Panc1 (cell line): ENCODE results near the gene SYTL5. TPM values are rescaled to one million over a fixed set of nuclear protein-coding genes. Genes with fewer than 3 reads are reported as not detected.

Source experiments
- ATAC-seq: fragments of 200-7000 bp; cut with Tn5 transposase; 2 replicates; pipeline ENCODE4 v1.9.1; 2020; ENCODE audit warnings: mild to moderate bottlenecking, moderate library complexity
- BruUV-seq: library from RNA; stranded (reverse); fragments of 400-500 nt; replicated peaks from 2 replicates; lab custom pipeline; 2021; lab: Mats Ljungman, UMichigan
- CTCF ChIA-PET: fragments of 300-600 bp; sonication (Branson Sonifier 250); formaldehyde crosslinking; loops from one replicate; lab custom pipeline; 2022; ENCODE audit warnings: antibody characterized with exemption; lab: Charles Lee
- POLR2A ChIA-PET: fragments of 300-600 bp; sonication (Branson Sonifier 250); formaldehyde crosslinking; loops from one replicate; lab custom pipeline; 2022; ENCODE audit warnings: antibody characterized with exemption; lab: Charles Lee
- DNase-seq: peaks from one replicate; pipeline ENCODE4 v3.0.0-alpha.2; 2010; ENCODE audit warnings: low read depth, low spot score
- H3K27ac ChIP-seq: 2 replicates; pipeline ENCODE4 v1.5.1; 2011; ENCODE audit warnings: mild to moderate bottlenecking, low read length, inconsistent platforms
- H3K27me3 ChIP-seq: fragments of 200-500 bp; sonication (Bioruptor generic); 2 replicates; pipeline ENCODE4 v1.6.0; 2014; ENCODE audit warnings: low read length, inconsistent platforms; ENCODE audit not compliant: control insufficient read depth, insufficient read depth
- H3K36me3 ChIP-seq: fragments of 200-500 bp; sonication (Bioruptor generic); 2 replicates; pipeline ENCODE4 v1.5.1; 2014; ENCODE audit warnings: inconsistent platforms, mild to moderate bottlenecking, low read length, moderate library complexity; ENCODE audit not compliant: control insufficient read depth, insufficient read depth
- H3K4me1 ChIP-seq: 2 replicates; pipeline ENCODE4 v1.5.1; 2011; ENCODE audit warnings: inconsistent platforms, mild to moderate bottlenecking, low read length, moderate library complexity; ENCODE audit not compliant: control insufficient read depth, insufficient read depth
- H3K4me3 ChIP-seq, 2 experiments: 2 replicates each; pipeline ENCODE4 v1.5.1; 2011 to 2012; ENCODE audit warnings: low read depth in 2 of 2, low read length in 2 of 2, mild to moderate bottlenecking in 2 of 2, inconsistent platforms in 1 of 2, moderate library complexity in 1 of 2
- H3K9me3 ChIP-seq: fragments of 200-500 bp; sonication (Bioruptor generic); 2 replicates; pipeline ENCODE4 v1.5.1; 2014; ENCODE audit warnings: low read depth, mild to moderate bottlenecking, inconsistent platforms, low read length, moderate library complexity; ENCODE audit not compliant: control insufficient read depth, insufficient read depth
- CTCF ChIP-seq: fragments of 450-650 bp; IDR thresholded peaks from 2 replicates; pipeline ENCODE4 v1.5.1; 2017; ENCODE audit warnings: mild to moderate bottlenecking
- POLR2AphosphoS5 ChIP-seq: IDR thresholded peaks from 2 replicates; pipeline ENCODE4 v1.6.1; 2012; ENCODE audit warnings: mild to moderate bottlenecking, low read depth, low read length, moderate library complexity
- REST ChIP-seq, 2 experiments: IDR thresholded peaks; 2 replicates each; pipeline ENCODE4 v1.6.1; 2011 to 2012; ENCODE audit warnings: low read depth in 2 of 2, control low read depth in 1 of 2, low read length in 1 of 2, mild to moderate bottlenecking in 1 of 2, moderate library complexity in 1 of 2; ENCODE audit not compliant: insufficient read depth in 1 of 2
- SIN3A ChIP-seq: IDR thresholded peaks from 2 replicates; pipeline ENCODE4 v1.6.1; 2012; ENCODE audit warnings: low read depth, mild to moderate bottlenecking, low read length, moderate library complexity, borderline replicate concordance; ENCODE audit not compliant: insufficient read depth
- TCF7L2 ChIP-seq: IDR thresholded peaks from 2 replicates; pipeline ENCODE4 v1.6.1; 2011; ENCODE audit warnings: mild to moderate bottlenecking, low read depth, low read length, inconsistent platforms
- in situ Hi-C: cut with HindIII; loops from 2 replicates; pipeline ENCODE4 v1.10.0; 2016; ENCODE audit warnings: low sequenced_read_pairs, low pct_unique_long_range_greater_than_20kb
- intact Hi-C: fragments of 100-400 bp; cut with micrococcal nuclease; formaldehyde crosslinking; loops from one replicate; pipeline ENCODE4 v1.10.0; 2022; ENCODE audit not compliant: unreplicated experiment
- total RNA-seq: library from RNA; stranded (reverse); gene quantifications from one replicate; pipeline ENCODE4 v1.2.1, GENCODE V29; 2021; ENCODE audit not compliant: unreplicated experiment

The SYTL5 gene
- total RNA-seq, 1 experiment from 2014 or later = 0.08 TPM

GRCh38 chrX:38038501-38038900 lies 32.1 kb downstream of the SYTL5 start:
- no peaks in the 10 kb centered on the region for H3K9me3 ChIP-seq
- no peak overlapping the region for H3K27ac ChIP-seq
- H3K4me1 ChIP-seq = no peaks in the 10 kb centered on the region
- ChIA-PET CTCF (no interaction called here), POLR2A (no interaction called here)
- intact Hi-C loops = no loop called here
- H3K36me3 ChIP-seq = no peaks in the 10 kb centered on the region
- BruUV-seq = no TSS peak
- in situ Hi-C loops = no loop called here
- H3K27me3 ChIP-seq = no peaks in the 10 kb centered on the region
- DNase-seq (no peak), ATAC-seq (no peak)
- no peak for TF ChIP-seq SIN3A
- TF ChIP-seq TCF7L2 = no peak
- TF ChIP-seq REST (IDR thresholded peaks at IDR 0.05; ENCODE audit: insufficient read depth in 1 of 2, low read depth in 2 of 2, low read length in 1 of 2) = no peak
- no peak for TF ChIP-seq POLR2AphosphoS5
- no peak for TF ChIP-seq CTCF
- H3K4me3 ChIP-seq = no peak overlapping the region

GRCh38 chrX:38041237-38041636 lies 34.9 kb downstream of the SYTL5 start:
- DNase-seq (no peak), ATAC-seq (no peak)
- intact Hi-C loops = no loop called here
- H3K36me3 ChIP-seq = no peaks in the 10 kb centered on the region
- H3K27me3 ChIP-seq = no peaks in the 10 kb centered on the region
- ChIA-PET CTCF (no interaction called here), POLR2A (no interaction called here)
- no peak overlapping the region for H3K4me3 ChIP-seq
- no peaks in the 10 kb centered on the region for H3K9me3 ChIP-seq
- no peak for TF ChIP-seq CTCF
- no peak for TF ChIP-seq SIN3A
- no peak for TF ChIP-seq TCF7L2
- no peak for TF ChIP-seq REST (IDR thresholded peaks at IDR 0.05; ENCODE audit: insufficient read depth in 1 of 2, low read depth in 2 of 2, low read length in 1 of 2)
- TF ChIP-seq POLR2AphosphoS5 = no peak
- BruUV-seq = no TSS peak
- in situ Hi-C loops = no loop called here
- H3K4me1 ChIP-seq = no peaks in the 10 kb centered on the region
- no peak overlapping the region for H3K27ac ChIP-seq
